ENCODE data around the gene PNPLA1.

Gene PNPLA1

DNA sequence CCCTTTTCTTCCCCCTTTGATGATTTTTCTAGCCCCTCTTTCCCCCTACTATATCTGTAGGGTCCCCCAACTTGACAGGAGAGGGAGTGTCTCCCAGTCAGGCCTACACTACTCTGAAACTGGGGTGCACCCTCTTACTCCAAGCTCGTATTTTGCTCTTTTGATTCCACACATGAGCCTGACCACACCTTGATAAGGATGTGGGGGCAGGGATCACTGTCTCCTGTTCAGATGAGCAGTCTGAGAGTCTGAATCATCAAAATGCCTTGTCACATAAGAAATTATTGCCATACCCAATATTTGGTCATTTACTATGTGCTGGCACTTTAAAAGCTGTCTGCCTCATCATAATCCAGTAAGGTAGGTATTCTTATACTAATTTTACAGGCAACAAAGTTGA is 15.9 kb downstream of the PNPLA1 start:
- no peaks in the 10 kb centered on the region for H3K36me3 ChIP-seq (ENCODE audit: control insufficient read depth in 2 of 2, insufficient read depth in 2 of 2, low read length in 2 of 2)
- no peak overlapping the region for H3K27ac ChIP-seq (ENCODE audit: low read length)
- no peak overlapping the region for H3K9ac ChIP-seq (ENCODE audit: low read length in 2 of 2)
- H3K4me1 ChIP-seq (ENCODE audit: control insufficient read depth, insufficient read depth, low read length): peaks cover 3% of the 10 kb centered on the region
- H3K27me3 ChIP-seq (ENCODE audit: control insufficient read depth in 1 of 2, insufficient read depth in 2 of 2, low read length in 2 of 2): peaks cover 12 to 21% of the 10 kb centered on the region in 2 donors
- H3K9me3 ChIP-seq (ENCODE audit: control insufficient read depth in 2 of 2, low read length in 2 of 2): no peaks in the 10 kb centered on the region
- H3K4me3 ChIP-seq (ENCODE audit: low read length in 2 of 2): no peak overlapping the region

DNA sequence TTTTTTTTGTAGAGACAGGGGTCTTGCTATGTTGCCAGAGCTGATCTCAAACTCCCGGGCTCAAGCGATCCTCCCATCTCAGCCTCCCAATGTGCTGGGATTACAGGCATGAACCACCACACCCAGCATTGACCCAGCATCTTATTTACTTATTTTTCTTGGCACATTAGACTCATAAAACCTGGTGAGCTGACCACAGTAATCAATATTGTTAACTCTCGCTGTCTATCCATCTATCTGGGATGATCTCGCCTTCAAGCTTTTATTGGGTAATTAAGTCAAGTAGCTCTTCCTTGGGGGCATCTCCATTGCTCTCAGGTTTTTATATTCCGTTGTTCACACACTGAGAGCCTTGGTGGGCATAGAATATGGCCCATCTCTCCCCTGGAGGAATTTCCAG is 17.0 kb downstream of the PNPLA1 start:
- H3K36me3 ChIP-seq (ENCODE audit: control insufficient read depth in 2 of 2, insufficient read depth in 2 of 2, low read length in 2 of 2): no peaks in the 10 kb centered on the region

GRCh38 chr6:36289281-36289878 is 19.5 kb downstream of the PNPLA1 start:
- Histone ChIP-seq H3K4me1 (ENCODE audit: control insufficient read depth, insufficient read depth, low read length) (peaks cover 3% of the 10 kb centered on the region), H3K27ac (ENCODE audit: low read length) (no peak overlapping the region), H3K27me3 (ENCODE audit: control insufficient read depth in 1 of 2, insufficient read depth in 2 of 2, low read length in 2 of 2) (peaks cover 14 to 21% of the 10 kb centered on the region in 2 donors), H3K9me3 (ENCODE audit: control insufficient read depth in 2 of 2, low read length in 2 of 2) (no peaks in the 10 kb centered on the region), H3K36me3 (ENCODE audit: control insufficient read depth in 2 of 2, insufficient read depth in 2 of 2, low read length in 2 of 2) (no peaks in the 10 kb centered on the region), H3K9ac (ENCODE audit: low read length in 2 of 2) (no peak overlapping the region), H3K4me3 (ENCODE audit: low read length in 2 of 2) (no peak overlapping the region)

More for the DNA sequence above, 17.0 kb downstream of the PNPLA1 start:
- H3K27me3 ChIP-seq (ENCODE audit: control insufficient read depth in 1 of 2, insufficient read depth in 2 of 2, low read length in 2 of 2): peaks cover 14 to 24% of the 10 kb centered on the region in 2 donors
- H3K9me3 ChIP-seq (ENCODE audit: control insufficient read depth in 2 of 2, low read length in 2 of 2): no peaks in the 10 kb centered on the region
- H3K27ac ChIP-seq (ENCODE audit: low read length): no peak overlapping the region
- H3K9ac ChIP-seq (ENCODE audit: low read length in 2 of 2): no peak overlapping the region
- H3K4me3 ChIP-seq (ENCODE audit: low read length in 2 of 2): no peak overlapping the region
- H3K4me1 ChIP-seq (ENCODE audit: control insufficient read depth, insufficient read depth, low read length): peaks cover 3% of the 10 kb centered on the region

DNA sequence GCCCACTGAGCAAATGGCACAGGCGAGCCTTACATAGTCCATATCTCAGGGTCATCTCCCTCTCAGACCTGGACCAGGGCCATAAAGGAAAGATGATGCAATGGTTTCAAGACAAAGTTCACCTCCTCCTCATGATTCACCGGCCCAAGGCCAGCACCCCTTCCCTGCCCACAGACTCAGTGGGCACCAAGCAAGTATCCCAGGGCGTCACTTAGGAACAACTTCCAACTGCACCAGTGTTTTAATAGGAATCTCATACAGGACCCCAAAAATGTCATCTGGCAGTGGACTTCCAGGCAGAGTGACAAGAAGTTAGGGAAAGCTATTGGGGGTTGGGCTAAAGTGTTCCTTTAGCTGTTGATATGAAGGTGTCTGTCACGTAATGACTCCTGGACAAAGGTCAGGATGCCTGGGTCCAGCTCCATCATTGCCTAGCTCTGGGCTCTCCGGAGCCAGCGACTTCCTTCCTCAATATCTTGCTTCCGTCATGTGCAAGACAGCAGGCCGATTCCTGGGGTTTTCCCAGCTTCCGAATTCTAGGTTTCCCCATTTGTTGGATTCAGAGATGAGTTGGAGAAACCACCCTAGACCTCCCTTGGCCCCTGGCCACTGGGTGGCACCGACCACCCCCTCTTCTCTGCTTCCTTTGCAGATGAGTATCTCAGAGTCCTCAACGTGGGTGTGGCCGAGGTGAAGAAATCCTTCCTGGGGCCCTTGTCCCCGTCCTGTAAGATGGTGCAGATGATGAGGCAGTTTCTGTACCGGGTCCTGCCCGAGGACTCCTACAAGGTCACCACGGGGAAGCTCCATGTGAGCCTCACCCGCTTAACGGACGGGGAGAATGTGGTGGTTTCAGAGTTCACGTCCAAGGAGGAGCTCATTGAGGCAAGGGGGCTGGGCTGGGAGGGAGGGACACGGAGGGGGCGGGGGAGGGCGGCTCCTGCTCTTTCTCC is 21.1 kb downstream of the PNPLA1 start:
- H3K4me1 ChIP-seq (ENCODE audit: control insufficient read depth, insufficient read depth, low read length): peaks cover 3% of the 10 kb centered on the region
- H3K9ac ChIP-seq (ENCODE audit: low read length in 2 of 2): no peak overlapping the region
- H3K9me3 ChIP-seq (ENCODE audit: control insufficient read depth in 2 of 2, low read length in 2 of 2): no peaks in the 10 kb centered on the region
- no peak overlapping the region for H3K4me3 ChIP-seq (ENCODE audit: low read length in 2 of 2)
- no peaks in the 10 kb centered on the region for H3K36me3 ChIP-seq (ENCODE audit: control insufficient read depth in 2 of 2, insufficient read depth in 2 of 2, low read length in 2 of 2)
- H3K27ac ChIP-seq (ENCODE audit: low read length): no peak overlapping the region
- peaks cover 5 to 8% of the 10 kb centered on the region in 2 donors for H3K27me3 ChIP-seq (ENCODE audit: control insufficient read depth in 1 of 2, insufficient read depth in 2 of 2, low read length in 2 of 2)

- H3K36me3 ChIP-seq (ENCODE audit: control insufficient read depth in 2 of 2, insufficient read depth in 2 of 2, low read length in 2 of 2): no peaks in the 10 kb centered on the region
- H3K4me1 ChIP-seq (ENCODE audit: control insufficient read depth, insufficient read depth, low read length): peaks cover 2% of the 10 kb centered on the region
- no peak overlapping the region for H3K4me3 ChIP-seq (ENCODE audit: low read length in 2 of 2)
- H3K9me3 ChIP-seq (ENCODE audit: control insufficient read depth in 2 of 2, low read length in 2 of 2): no peaks in the 10 kb centered on the region
- H3K27ac ChIP-seq (ENCODE audit: low read length): no peak overlapping the region
- H3K27me3 ChIP-seq (ENCODE audit: control insufficient read depth in 1 of 2, insufficient read depth in 2 of 2, low read length in 2 of 2): peaks cover 3% of the 10 kb centered on the region in 2 donors
- H3K9ac ChIP-seq (ENCODE audit: low read length in 2 of 2): no peak overlapping the region
These were observed 22.3 kb downstream of the PNPLA1 start for GRCh38 chr6:36292170-36292569.

GRCh38 chr6:36296240-36296639 is 26.4 kb downstream of the PNPLA1 start:
- H3K27me3 ChIP-seq (ENCODE audit: control insufficient read depth in 1 of 2, insufficient read depth in 2 of 2, low read length in 2 of 2): peaks cover 0 to 3% of the 10 kb centered on the region in 2 donors
- no peaks in the 10 kb centered on the region for H3K4me1 ChIP-seq (ENCODE audit: control insufficient read depth, insufficient read depth, low read length)
- H3K9me3 ChIP-seq (ENCODE audit: control insufficient read depth in 2 of 2, low read length in 2 of 2): no peaks in the 10 kb centered on the region
- no peak overlapping the region for H3K27ac ChIP-seq (ENCODE audit: low read length)
- H3K9ac ChIP-seq (ENCODE audit: low read length in 2 of 2): no peak overlapping the region
- no peaks in the 10 kb centered on the region for H3K36me3 ChIP-seq (ENCODE audit: control insufficient read depth in 2 of 2, insufficient read depth in 2 of 2, low read length in 2 of 2)
- no peak overlapping the region for H3K4me3 ChIP-seq (ENCODE audit: low read length in 2 of 2)

DNA sequence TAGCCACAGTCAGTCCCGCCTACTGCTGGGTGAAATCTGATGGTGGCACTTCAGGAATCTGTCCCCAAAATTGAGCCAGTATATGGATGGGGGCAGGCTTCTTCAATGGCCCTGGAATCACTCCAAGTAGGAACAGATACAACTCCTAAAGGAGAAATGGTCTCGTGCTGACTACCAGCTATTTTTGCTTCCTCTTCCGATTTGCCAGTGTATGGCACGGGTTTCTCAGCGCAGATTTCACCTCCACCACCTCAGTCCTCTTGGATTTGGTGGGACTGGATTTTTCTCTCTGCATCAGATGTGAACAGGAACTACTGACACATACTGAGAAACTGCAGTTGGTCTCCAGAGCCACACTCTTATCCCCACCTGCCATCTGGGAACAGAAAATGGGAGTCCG is 27.2 kb downstream of the PNPLA1 start:
- H3K36me3 ChIP-seq (ENCODE audit: control insufficient read depth in 2 of 2, insufficient read depth in 2 of 2, low read length in 2 of 2): no peaks in the 10 kb centered on the region
- H3K27ac ChIP-seq (ENCODE audit: low read length): no peak overlapping the region
- peaks cover 3 to 5% of the 10 kb centered on the region in 2 donors for H3K27me3 ChIP-seq (ENCODE audit: control insufficient read depth in 1 of 2, insufficient read depth in 2 of 2, low read length in 2 of 2)
- no peaks in the 10 kb centered on the region for H3K9me3 ChIP-seq (ENCODE audit: control insufficient read depth in 2 of 2, low read length in 2 of 2)
- H3K9ac ChIP-seq (ENCODE audit: low read length in 2 of 2): no peak overlapping the region
- H3K4me1 ChIP-seq (ENCODE audit: control insufficient read depth, insufficient read depth, low read length): peaks cover 5% of the 10 kb centered on the region
- no peak overlapping the region for H3K4me3 ChIP-seq (ENCODE audit: low read length in 2 of 2)

DNA sequence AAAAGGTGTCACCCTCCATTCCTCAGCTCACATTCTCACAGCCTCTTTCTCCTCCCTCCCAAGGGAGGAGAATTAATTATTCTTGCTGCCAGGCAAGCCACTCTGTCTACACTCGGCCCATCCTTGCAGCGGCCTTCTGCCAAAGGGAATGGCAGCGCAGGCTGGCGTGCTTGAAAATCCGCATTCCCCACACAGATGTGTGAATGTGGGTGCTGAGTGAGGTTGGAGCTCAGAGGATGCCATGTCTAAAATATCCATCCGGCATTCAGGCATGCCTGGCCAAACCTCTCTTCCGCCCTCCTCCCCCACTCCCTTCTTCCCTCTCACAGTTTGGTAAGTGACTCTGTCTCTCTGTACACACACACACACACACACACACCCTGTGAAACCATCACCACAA is 27.7 kb downstream of the PNPLA1 start:
- no peaks in the 10 kb centered on the region for H3K9me3 ChIP-seq (ENCODE audit: control insufficient read depth in 2 of 2, low read length in 2 of 2)
- H3K4me3 ChIP-seq (ENCODE audit: low read length in 2 of 2): no peak overlapping the region
- H3K36me3 ChIP-seq (ENCODE audit: control insufficient read depth in 2 of 2, insufficient read depth in 2 of 2, low read length in 2 of 2): no peaks in the 10 kb centered on the region
- H3K9ac ChIP-seq (ENCODE audit: low read length in 2 of 2): no peak overlapping the region
- peaks cover 9% of the 10 kb centered on the region for H3K4me1 ChIP-seq (ENCODE audit: control insufficient read depth, insufficient read depth, low read length)
- peaks cover 3 to 8% of the 10 kb centered on the region in 2 donors for H3K27me3 ChIP-seq (ENCODE audit: control insufficient read depth in 1 of 2, insufficient read depth in 2 of 2, low read length in 2 of 2)
- no peak overlapping the region for H3K27ac ChIP-seq (ENCODE audit: low read length)

DNA sequence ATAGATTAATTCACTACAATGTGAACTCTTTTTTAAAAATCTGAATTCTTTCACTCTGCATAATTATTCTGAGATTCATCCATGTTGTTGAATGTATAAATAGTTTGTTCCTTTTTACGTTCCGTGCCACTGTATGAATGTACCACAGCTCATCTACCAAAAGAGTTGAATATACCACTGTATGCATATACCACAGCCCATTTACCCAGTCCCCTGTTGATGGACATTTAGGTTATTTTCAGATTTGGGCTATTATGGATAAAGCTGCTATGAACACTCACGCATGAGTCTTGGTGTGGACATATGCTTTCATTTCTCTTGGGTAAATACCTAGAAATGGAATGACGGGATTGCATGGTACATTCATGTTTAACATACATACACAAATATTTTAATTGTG is 28.2 kb downstream of the PNPLA1 start:
- no peak overlapping the region for H3K9ac ChIP-seq (ENCODE audit: low read length in 2 of 2)
- H3K9me3 ChIP-seq (ENCODE audit: control insufficient read depth in 2 of 2, low read length in 2 of 2): no peaks in the 10 kb centered on the region

GRCh38 chr6:36301085-36301658 is 31.3 kb downstream of the PNPLA1 start:
- no peaks in the 10 kb centered on the region for H3K9me3 ChIP-seq (ENCODE audit: control insufficient read depth in 2 of 2, low read length in 2 of 2)
- H3K9ac ChIP-seq (ENCODE audit: low read length in 2 of 2): no peak overlapping the region
- H3K4me1 ChIP-seq (ENCODE audit: control insufficient read depth, insufficient read depth, low read length): peaks cover 11% of the 10 kb centered on the region
- no peak overlapping the region for H3K4me3 ChIP-seq (ENCODE audit: low read length in 2 of 2)
- no peak overlapping the region for H3K27ac ChIP-seq (ENCODE audit: low read length)
- H3K36me3 ChIP-seq (ENCODE audit: control insufficient read depth in 2 of 2, insufficient read depth in 2 of 2, low read length in 2 of 2): no peaks in the 10 kb centered on the region
- H3K27me3 ChIP-seq (ENCODE audit: control insufficient read depth in 1 of 2, insufficient read depth in 2 of 2, low read length in 2 of 2): peaks cover 3 to 8% of the 10 kb centered on the region in 2 donors

More for the DNA sequence above, 28.2 kb downstream of the PNPLA1 start:
- Histone ChIP-seq H3K27me3 (ENCODE audit: control insufficient read depth in 1 of 2, insufficient read depth in 2 of 2, low read length in 2 of 2) (peaks cover 3 to 8% of the 10 kb centered on the region in 2 donors), H3K27ac (ENCODE audit: low read length) (no peak overlapping the region), H3K36me3 (ENCODE audit: control insufficient read depth in 2 of 2, insufficient read depth in 2 of 2, low read length in 2 of 2) (no peaks in the 10 kb centered on the region), H3K4me3 (ENCODE audit: low read length in 2 of 2) (no peak overlapping the region), H3K4me1 (ENCODE audit: control insufficient read depth, insufficient read depth, low read length) (peaks cover 11% of the 10 kb centered on the region)

Data from stomach smooth muscle (tissue), 2 donors.